Smooth muscle cell (in vitro differentiated cells): ENCODE results near the gene TRIM65. TPM values are rescaled to one million over a fixed set of nuclear protein-coding genes. Genes with fewer than 3 reads are reported as not detected.

Experiments used
- DNase-seq: peaks from one replicate; lab custom pipeline; 2025; ENCODE audit not compliant: unreplicated experiment; lab: John Stamatoyannopoulos, UW
- H2AFZ ChIP-seq: fragments of 200-600 bp; sonication (generic); 2 replicates; pipeline ENCODE4 v1.6.0; 2016; ENCODE audit warnings: antibody characterized with exemption, low read depth, mild to moderate bottlenecking
- H3F3A ChIP-seq: fragments of 200-600 bp; sonication (generic); 2 replicates; pipeline ENCODE4 v1.6.0; 2017; ENCODE audit warnings: antibody characterized with exemption, low read depth
- H3K27ac ChIP-seq: fragments of 200-600 bp; sonication (generic); 2 replicates; pipeline ENCODE4 v1.5.1; 2016; ENCODE audit warnings: low read depth, mild to moderate bottlenecking
- H3K27me3 ChIP-seq: fragments of 200-600 bp; sonication (generic); 2 replicates; pipeline ENCODE4 v1.6.1; 2016; ENCODE audit warnings: low read depth, mild to moderate bottlenecking
- H3K36me3 ChIP-seq: fragments of 200-600 bp; sonication (generic); 2 replicates; pipeline ENCODE4 v1.5.1; 2016; ENCODE audit warnings: low read depth
- H3K4me1 ChIP-seq: fragments of 200-600 bp; sonication (generic); 2 replicates; pipeline ENCODE4 v1.5.1; 2016; ENCODE audit warnings: low read depth
- H3K4me2 ChIP-seq: fragments of 200-600 bp; sonication (generic); 2 replicates; pipeline ENCODE4 v1.6.0; 2016; ENCODE audit warnings: mild to moderate bottlenecking
- H3K4me3 ChIP-seq: fragments of 200-600 bp; sonication (generic); 2 replicates; pipeline ENCODE4 v1.5.1; 2016; ENCODE audit warnings: mild to moderate bottlenecking
- H3K79me2 ChIP-seq: fragments of 200-600 bp; sonication (generic); 2 replicates; pipeline ENCODE4 v1.6.0; 2016; ENCODE audit warnings: low read depth, mild to moderate bottlenecking
- H3K9ac ChIP-seq: fragments of 200-600 bp; sonication (generic); 2 replicates; pipeline ENCODE4 v1.6.0; 2016; ENCODE audit warnings: low read depth
- H3K9me3 ChIP-seq: fragments of 200-600 bp; sonication (generic); replicated peaks from 2 replicates; pipeline ENCODE4 v1.5.1; 2016; ENCODE audit warnings: low read depth
- H4K20me1 ChIP-seq: fragments of 200-600 bp; sonication (generic); 2 replicates; pipeline ENCODE4 v1.6.0; 2016; ENCODE audit warnings: low read depth
- WGBS: methylation state at CpG from one replicate; pipeline ENCODE4 v1.1.7; 2016; ENCODE audit warnings: low lambda C conversion rate; 5-methylcytosine and 5-hydroxymethylcytosine counted together
- polyA plus RNA-seq: library from polyadenylated mRNA; unstranded; fragments of >200 nt; fragmentation: Nextera tagmentation; extraction: Ambion mirVana; gene quantifications from 2 replicates; pipeline ENCODE4 v1.2.1, GENCODE V29; 2016
- total RNA-seq: library from RNA; depleted of rRNA; stranded (reverse); fragments of >200 nt; gene quantifications from 2 replicates; pipeline ENCODE4 v1.2.3, GENCODE V29; 2014
- TF ChIP-seq, protein P1 (sequence below): fragments of 200-600 bp; sonication (generic); IDR thresholded peaks from 2 replicates; pipeline ENCODE4 v1.5.1; 2017; ENCODE audit warnings: borderline replicate concordance, mild to moderate bottlenecking, antibody characterized with exemption; ENCODE audit not compliant: insufficient read depth, poor library complexity, severe bottlenecking

TRIM65 gene
- total and polyA plus RNA-seq, 2 experiments from 2014 or later, result 13.3 to 17.4 TPM

DNA sequence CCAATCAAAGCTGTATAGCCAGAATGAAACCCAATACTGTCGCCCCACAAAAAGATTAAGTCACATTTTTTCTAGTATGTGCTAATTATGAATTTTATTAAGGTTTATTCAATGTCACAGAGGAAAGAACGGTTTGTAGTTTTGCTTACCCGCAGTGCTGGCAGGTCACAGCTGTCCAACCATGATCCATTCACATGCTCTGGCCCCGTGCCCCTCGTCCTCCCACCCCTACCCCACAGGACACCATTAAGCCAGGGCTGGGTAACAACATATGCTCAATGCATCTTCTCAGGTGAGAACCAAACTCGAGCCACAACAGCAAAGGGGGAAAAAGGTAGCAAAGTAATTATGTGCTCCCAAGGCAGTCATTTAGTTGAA, 44.7 kb upstream of the TRIM65 start:
- WGBS, result 74% methylated on average over 6 of the region's 6 CpGs
- no peak overlapping the region for H2AFZ ChIP-seq
- no peaks in the 10 kb centered on the region for H3K27me3 ChIP-seq
- H3K4me3 ChIP-seq, result peak overlapping the region; percentile 83
- H4K20me1 ChIP-seq, result no peaks in the 10 kb centered on the region
- H3K9ac ChIP-seq, result no peak overlapping the region
- no peaks in the 10 kb centered on the region for H3K79me2 ChIP-seq
- DNase-seq, result no peak
- TF ChIP-seq, protein P1, sequence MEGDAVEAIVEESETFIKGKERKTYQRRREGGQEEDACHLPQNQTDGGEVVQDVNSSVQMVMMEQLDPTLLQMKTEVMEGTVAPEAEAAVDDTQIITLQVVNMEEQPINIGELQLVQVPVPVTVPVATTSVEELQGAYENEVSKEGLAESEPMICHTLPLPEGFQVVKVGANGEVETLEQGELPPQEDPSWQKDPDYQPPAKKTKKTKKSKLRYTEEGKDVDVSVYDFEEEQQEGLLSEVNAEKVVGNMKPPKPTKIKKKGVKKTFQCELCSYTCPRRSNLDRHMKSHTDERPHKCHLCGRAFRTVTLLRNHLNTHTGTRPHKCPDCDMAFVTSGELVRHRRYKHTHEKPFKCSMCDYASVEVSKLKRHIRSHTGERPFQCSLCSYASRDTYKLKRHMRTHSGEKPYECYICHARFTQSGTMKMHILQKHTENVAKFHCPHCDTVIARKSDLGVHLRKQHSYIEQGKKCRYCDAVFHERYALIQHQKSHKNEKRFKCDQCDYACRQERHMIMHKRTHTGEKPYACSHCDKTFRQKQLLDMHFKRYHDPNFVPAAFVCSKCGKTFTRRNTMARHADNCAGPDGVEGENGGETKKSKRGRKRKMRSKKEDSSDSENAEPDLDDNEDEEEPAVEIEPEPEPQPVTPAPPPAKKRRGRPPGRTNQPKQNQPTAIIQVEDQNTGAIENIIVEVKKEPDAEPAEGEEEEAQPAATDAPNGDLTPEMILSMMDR, result no peak
- H3K9me3 ChIP-seq, result no peaks in the 10 kb centered on the region
- peaks cover 5% of the 10 kb centered on the region for H3K4me1 ChIP-seq
- H3K27ac ChIP-seq, result peak overlapping the region; percentile 46
- peak overlapping the region; percentile 97 for H3K4me2 ChIP-seq
- peaks cover 13% of the 10 kb centered on the region for H3K36me3 ChIP-seq
- H3F3A ChIP-seq, result peaks cover 8% of the 10 kb centered on the region

GRCh38 chr17:75940727-75941441, 44.1 kb upstream of the TRIM65 start, which contains the start of gene FBF1:
Gene FBF1 (minus strand): TSS chr17:75941042. CDS start chr17:75938149, 2,893 bp downstream.
- no peaks in the 10 kb centered on the region for H3K9me3 ChIP-seq
- no peaks in the 10 kb centered on the region for H3K79me2 ChIP-seq
- peaks cover 8% of the 10 kb centered on the region for H3K36me3 ChIP-seq
- H3F3A ChIP-seq, result peaks cover 8% of the 10 kb centered on the region
- no peaks in the 10 kb centered on the region for H4K20me1 ChIP-seq
- H3K4me1 ChIP-seq, result peaks cover 5% of the 10 kb centered on the region
- H2AFZ ChIP-seq, result peak within 1 kb of the TSS; percentile 91
- 2% methylated on average over 55 of the region's 63 CpGs for WGBS
- H3K27ac ChIP-seq, result peak within 1 kb of the TSS; percentile 55
- peak within 1 kb of the TSS; percentile 93 for H3K9ac ChIP-seq
- no peaks in the 10 kb centered on the region for H3K27me3 ChIP-seq
- H3K4me2 ChIP-seq, result peak within 1 kb of the TSS; percentile 97
- H3K4me3 ChIP-seq, result peak within 1 kb of the TSS; percentile 83
- TF ChIP-seq, protein P1, result no peak
- DNase-seq, result peak; percentile 79

DNA sequence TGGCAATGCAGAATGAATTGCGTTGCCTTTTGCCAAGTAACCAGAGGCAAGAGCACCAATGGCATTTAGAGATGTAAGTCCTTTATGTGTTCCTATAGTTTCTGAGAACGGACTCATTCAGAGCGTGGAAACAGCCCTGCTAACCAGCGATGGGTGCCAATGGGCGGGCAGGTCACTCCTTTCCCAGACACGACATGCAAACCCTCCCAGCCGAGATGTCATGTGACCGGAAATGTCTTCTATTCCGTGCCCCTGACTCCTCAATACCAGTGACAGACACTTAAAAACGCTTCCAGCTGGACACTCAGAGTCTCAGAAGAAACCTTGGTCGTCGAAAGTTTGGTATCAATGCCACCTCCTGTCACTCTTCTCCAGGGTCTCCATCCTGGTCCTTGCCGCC, 40.9 kb upstream of the TRIM65 start:
- DNase-seq, result no peak
- no peak overlapping the region for H3K4me3 ChIP-seq
- no peaks in the 10 kb centered on the region for H3K27me3 ChIP-seq
- no peak overlapping the region for H3K27ac ChIP-seq
- no peaks in the 10 kb centered on the region for H3K79me2 ChIP-seq
- no peaks in the 10 kb centered on the region for H3F3A ChIP-seq
- 89% methylated on average over 13 of the region's 13 CpGs for WGBS
- no peak overlapping the region for H2AFZ ChIP-seq
- peaks cover 5% of the 10 kb centered on the region for H3K4me1 ChIP-seq
- H3K36me3 ChIP-seq, result no peaks in the 10 kb centered on the region
- no peak overlapping the region for H3K9ac ChIP-seq
- no peaks in the 10 kb centered on the region for H4K20me1 ChIP-seq
- H3K9me3 ChIP-seq, result no peaks in the 10 kb centered on the region
- TF ChIP-seq, protein P1, result no peak
- H3K4me2 ChIP-seq, result no peak overlapping the region

DNA sequence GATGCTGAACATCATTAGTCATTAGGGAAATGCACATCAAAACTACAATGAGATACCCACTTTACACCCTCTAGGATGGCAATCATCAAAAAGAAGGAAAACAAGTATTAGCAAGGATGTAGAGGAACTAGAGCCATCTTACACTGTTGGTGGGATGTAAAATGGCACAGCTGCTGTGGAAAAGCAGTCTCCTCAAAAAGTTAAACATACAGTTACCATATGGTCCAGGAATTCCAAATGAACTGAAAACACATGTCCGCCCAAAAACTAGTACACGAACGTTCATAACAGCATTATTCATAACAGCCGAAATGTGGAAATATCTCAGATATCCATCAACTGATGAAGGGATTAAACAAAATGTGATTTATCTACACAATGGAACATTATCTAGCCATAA, 37.1 kb upstream of the TRIM65 start:
- 96% methylated on average over 4 of the region's 4 CpGs for WGBS
- TF ChIP-seq, protein P1, result no peak
- Histone ChIP-seq H3K36me3 (no peaks in the 10 kb centered on the region), H2AFZ (no peak overlapping the region), H3K9ac (no peak overlapping the region), H3K9me3 (no peaks in the 10 kb centered on the region), H4K20me1 (no peaks in the 10 kb centered on the region), H3K27me3 (no peaks in the 10 kb centered on the region), H3F3A (no peaks in the 10 kb centered on the region), H3K4me1 (no peaks in the 10 kb centered on the region), H3K4me2 (no peak overlapping the region), H3K79me2 (no peaks in the 10 kb centered on the region), H3K27ac (no peak overlapping the region), H3K4me3 (no peak overlapping the region)
- no peak for DNase-seq
